Measurements from ENCODE around the gene DNAH1. TPM values are rescaled to one million over a fixed set of nuclear protein-coding genes. Genes with fewer than 3 reads are reported as not detected.

DNAH1 gene
- total and polyA plus RNA-seq, 2 experiments from 2014 or later = 0.81 to 4.0 TPM

DNA sequence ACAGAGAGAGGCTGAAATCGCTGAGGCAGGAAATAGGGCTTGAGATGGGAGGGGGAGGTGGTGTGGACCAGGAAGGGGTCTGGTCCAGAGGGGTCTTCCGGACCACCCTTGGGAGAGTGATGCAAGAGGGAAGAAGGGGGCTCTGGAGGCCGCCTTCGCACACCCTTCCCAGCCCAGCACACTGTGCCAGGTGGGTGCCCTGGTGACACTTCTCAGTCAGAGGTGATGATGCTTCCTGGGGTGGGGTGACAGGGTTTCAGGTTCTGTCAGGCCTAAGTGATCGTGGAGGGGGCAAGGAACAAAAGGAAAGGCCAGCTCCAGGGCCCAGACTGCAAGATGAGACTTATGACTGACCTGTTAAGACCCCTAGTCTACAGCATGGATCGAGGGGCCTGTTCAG lies 116.1 kb downstream of the DNAH1 start:
- TF ChIP-seq EZH2phosphoT487 (IDR thresholded peaks at IDR 0.05; ENCODE audit: insufficient read depth, low read depth) (no peak), EZH2 (IDR thresholded peaks at IDR 0.05; ENCODE audit: insufficient read depth, poor library complexity, severe bottlenecking) (no peak)
- WGBS, 2 experiments (ENCODE audit: low coverage in 1 of 2, low lambda C conversion rate in 2 of 2, missing lambda C conversion rate in 2 of 2) = 74 to 76% methylated on average over 6 of the region's 6 CpGs
- Histone ChIP-seq H3K9ac (no peak overlapping the region), H3K79me2 (ENCODE audit: insufficient read depth) (no peaks in the 10 kb centered on the region), H4K20me1 (ENCODE audit: insufficient read depth) (no peaks in the 10 kb centered on the region), H2AFZ (no peak overlapping the region), H3K4me3 (no peak overlapping the region), H3K27ac (no peak overlapping the region), H3K4me2 (ENCODE audit: unreplicated experiment) (no peak overlapping the region), H3K36me3 (ENCODE audit: low read depth) (no peaks in the 10 kb centered on the region), H3K9me3 (ENCODE audit: low read depth) (no peaks in the 10 kb centered on the region), H3F3A (ENCODE audit: insufficient read depth) (no peaks in the 10 kb centered on the region), H3K4me1 (ENCODE audit: insufficient read depth) (peaks cover 8% of the 10 kb centered on the region; the same call in 1 of the 2 replicates), H3K9me2 (ENCODE audit: insufficient read depth) (no peaks in the 10 kb centered on the region), H3K27me3 (replicated peaks; ENCODE audit: insufficient read depth) (no peaks in the 10 kb centered on the region)
- in situ Hi-C loops (cut with MboI) = no loop called here
- no peak for DNase-seq

DNA sequence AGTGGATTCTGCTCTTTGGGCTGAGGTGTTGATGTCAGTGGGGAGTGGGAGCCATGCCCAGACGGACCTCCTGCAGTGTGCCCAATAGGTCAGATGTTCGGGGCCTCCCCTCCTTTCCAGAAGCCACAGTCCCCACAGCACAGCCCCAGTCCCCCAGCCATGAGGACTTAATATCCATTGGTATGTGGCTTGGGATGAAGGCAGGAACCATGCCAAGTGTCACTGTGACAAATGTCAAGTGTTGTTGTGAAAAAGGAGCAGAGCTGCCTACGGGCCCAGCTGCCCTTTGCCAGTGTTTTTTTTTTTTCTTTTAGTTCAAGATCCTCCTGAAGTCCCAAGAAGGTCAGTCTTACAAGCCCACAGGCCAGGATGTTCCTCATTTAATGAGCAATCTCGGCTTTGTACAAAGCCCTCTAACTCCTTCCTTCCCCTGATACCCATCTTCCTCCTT lies 116.6 kb downstream of the DNAH1 start:
- Histone ChIP-seq H3K4me3 (no peak overlapping the region), H3K4me2 (ENCODE audit: unreplicated experiment) (no peak overlapping the region), H3K4me1 (ENCODE audit: insufficient read depth) (peaks cover 8% of the 10 kb centered on the region; the same call in 1 of the 2 replicates), H3K9ac (no peak overlapping the region), H4K20me1 (ENCODE audit: insufficient read depth) (no peaks in the 10 kb centered on the region), H3K36me3 (ENCODE audit: low read depth) (no peaks in the 10 kb centered on the region), H2AFZ (no peak overlapping the region), H3K9me3 (ENCODE audit: low read depth) (no peaks in the 10 kb centered on the region), H3K27me3 (replicated peaks; ENCODE audit: insufficient read depth) (no peaks in the 10 kb centered on the region), H3K27ac (no peak overlapping the region), H3K79me2 (ENCODE audit: insufficient read depth) (no peaks in the 10 kb centered on the region), H3K9me2 (ENCODE audit: insufficient read depth) (no peaks in the 10 kb centered on the region), H3F3A (ENCODE audit: insufficient read depth) (no peaks in the 10 kb centered on the region)
- WGBS, 2 experiments (ENCODE audit: low coverage in 1 of 2, low lambda C conversion rate in 2 of 2, missing lambda C conversion rate in 2 of 2) = 79 to 82% methylated on average over 4 of the region's 4 CpGs
- in situ Hi-C loops (cut with MboI) = no loop called here
- no peak for DNase-seq
- TF ChIP-seq EZH2 (IDR thresholded peaks at IDR 0.05; ENCODE audit: insufficient read depth, poor library complexity, severe bottlenecking) (no peak), EZH2phosphoT487 (IDR thresholded peaks at IDR 0.05; ENCODE audit: insufficient read depth, low read depth) (no peak)

DNA sequence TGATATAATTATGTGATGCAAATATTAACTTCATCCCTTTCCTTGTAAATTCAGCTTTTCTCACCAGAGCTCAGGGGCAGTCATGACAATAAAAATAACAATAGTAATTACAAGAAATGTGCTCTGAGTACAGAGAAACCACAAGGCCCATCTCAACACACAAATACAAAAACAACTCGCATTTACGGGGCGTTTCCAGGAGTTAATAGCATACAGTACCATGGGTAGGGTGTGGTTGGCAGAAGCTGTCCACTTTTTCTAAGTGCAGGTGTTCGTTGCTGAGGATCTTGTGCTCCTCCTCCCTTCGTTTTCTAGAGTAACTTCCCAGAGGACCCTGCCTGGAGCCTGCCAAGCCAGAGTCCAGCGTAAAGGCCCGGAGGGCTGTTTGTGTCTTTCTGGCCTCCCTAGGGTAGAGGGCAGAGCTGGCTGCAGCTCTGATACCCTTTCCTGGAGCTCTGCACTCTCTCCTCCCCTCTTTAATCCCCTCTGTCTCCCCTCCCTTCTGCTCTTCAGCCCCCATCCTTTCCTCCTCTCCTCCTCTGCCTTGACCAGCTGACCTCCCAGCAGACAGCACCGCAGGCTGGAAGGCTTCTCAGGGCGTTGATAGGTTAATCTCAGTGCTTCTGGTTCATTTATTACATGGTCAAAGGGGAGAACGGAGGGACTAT lies 117.3 kb downstream of the DNAH1 start:
- DNase-seq = no peak
- no peak overlapping the region for H3K9ac ChIP-seq
- no peaks in the 10 kb centered on the region for H3K27me3 ChIP-seq (replicated peaks; ENCODE audit: insufficient read depth)
- TF ChIP-seq EZH2 (IDR thresholded peaks at IDR 0.05; ENCODE audit: insufficient read depth, poor library complexity, severe bottlenecking) = no peak
- no peak for TF ChIP-seq EZH2phosphoT487 (IDR thresholded peaks at IDR 0.05; ENCODE audit: insufficient read depth, low read depth)
- H3K4me3 ChIP-seq = no peak overlapping the region
- H3K36me3 ChIP-seq (ENCODE audit: low read depth) = no peaks in the 10 kb centered on the region
- H2AFZ ChIP-seq = no peak overlapping the region
- no peaks in the 10 kb centered on the region for H3K79me2 ChIP-seq (ENCODE audit: insufficient read depth)
- H4K20me1 ChIP-seq (ENCODE audit: insufficient read depth) = no peaks in the 10 kb centered on the region
- H3K27ac ChIP-seq = no peak overlapping the region
- in situ Hi-C loops (cut with MboI) = no loop called here
- H3F3A ChIP-seq (ENCODE audit: insufficient read depth) = no peaks in the 10 kb centered on the region
- no peaks in the 10 kb centered on the region for H3K9me2 ChIP-seq (ENCODE audit: insufficient read depth)
- no peak overlapping the region for H3K4me2 ChIP-seq (ENCODE audit: unreplicated experiment)
- 82 to 83% methylated on average over 10 of the region's 10 CpGs for WGBS, 2 experiments (ENCODE audit: low coverage in 1 of 2, low lambda C conversion rate in 2 of 2, missing lambda C conversion rate in 2 of 2)
- H3K4me1 ChIP-seq (ENCODE audit: insufficient read depth) = peaks cover 8% of the 10 kb centered on the region; the same call in 1 of the 2 replicates
- no peaks in the 10 kb centered on the region for H3K9me3 ChIP-seq (ENCODE audit: low read depth)

DNA sequence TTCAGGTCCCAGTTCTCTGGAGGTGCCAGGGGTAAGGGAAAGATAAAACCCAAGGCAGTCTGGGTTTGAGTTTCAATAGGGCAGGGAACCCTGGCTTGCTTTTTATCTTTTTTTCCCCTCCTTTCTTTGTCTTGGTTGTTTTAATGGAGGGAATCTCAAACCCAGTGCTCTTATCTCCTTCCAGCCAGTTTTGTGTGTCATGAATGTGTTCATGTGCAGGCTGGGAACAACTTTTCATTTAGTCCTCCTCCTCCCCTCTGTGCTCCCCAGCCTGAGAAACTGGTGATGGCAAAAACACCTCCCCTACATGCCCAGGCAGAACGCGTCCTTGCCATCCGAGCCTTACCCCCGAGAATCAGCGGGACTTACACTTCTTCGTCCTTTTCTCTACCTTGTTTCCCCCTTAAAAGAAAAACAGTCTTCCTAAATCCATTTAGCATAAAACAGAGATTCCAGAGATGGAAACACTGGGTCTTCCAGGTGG lies 117.9 kb downstream of the DNAH1 start:
- WGBS, 2 experiments (ENCODE audit: low coverage in 1 of 2, low lambda C conversion rate in 2 of 2, missing lambda C conversion rate in 2 of 2) = 86 to 88% methylated on average over 6 of the region's 6 CpGs
- H3K9me3 ChIP-seq (ENCODE audit: low read depth) = no peaks in the 10 kb centered on the region
- no peak for DNase-seq
- no peaks in the 10 kb centered on the region for H4K20me1 ChIP-seq (ENCODE audit: insufficient read depth)
- H3K4me1 ChIP-seq (ENCODE audit: insufficient read depth) = peaks cover 8% of the 10 kb centered on the region; the same call in 1 of the 2 replicates
- no peak for TF ChIP-seq EZH2phosphoT487 (IDR thresholded peaks at IDR 0.05; ENCODE audit: insufficient read depth, low read depth)
- TF ChIP-seq EZH2 (IDR thresholded peaks at IDR 0.05; ENCODE audit: insufficient read depth, poor library complexity, severe bottlenecking) = no peak
- no peak overlapping the region for H3K9ac ChIP-seq
- H3K36me3 ChIP-seq (ENCODE audit: low read depth) = no peaks in the 10 kb centered on the region
- H3F3A ChIP-seq (ENCODE audit: insufficient read depth) = no peaks in the 10 kb centered on the region
- no peak overlapping the region for H2AFZ ChIP-seq
- in situ Hi-C loops (cut with MboI) = no loop called here
- no peak overlapping the region for H3K4me3 ChIP-seq
- no peak overlapping the region for H3K27ac ChIP-seq
- no peaks in the 10 kb centered on the region for H3K9me2 ChIP-seq (ENCODE audit: insufficient read depth)
- H3K4me2 ChIP-seq (ENCODE audit: unreplicated experiment) = no peak overlapping the region
- H3K79me2 ChIP-seq (ENCODE audit: insufficient read depth) = no peaks in the 10 kb centered on the region
- no peaks in the 10 kb centered on the region for H3K27me3 ChIP-seq (replicated peaks; ENCODE audit: insufficient read depth)
